Testis (tissue), 3 donors: Measurements from ENCODE around the gene SLC26A8. TPM values are rescaled to one million over a fixed set of nuclear protein-coding genes. Genes with fewer than 3 reads are reported as not detected.

ENCODE experiments used
- DNase-seq: peaks from one replicate; pipeline ENCODE4 v3.0.0-alpha.2; 2019
- H3K27ac ChIP-seq, 2 donors: fragments of 200-600 bp; sonication (generic); one replicate each; pipeline ENCODE4 v1.5.1; 2019
- H3K27me3 ChIP-seq: fragments of 200-600 bp; sonication (generic); one replicate; pipeline ENCODE4 v1.5.1; 2019
- H3K36me3 ChIP-seq: fragments of 200-600 bp; sonication (generic); one replicate; pipeline ENCODE4 v1.5.1; 2017; ENCODE audit warnings: low read depth; ENCODE audit errors: missing control alignments
- H3K4me1 ChIP-seq: fragments of 200-600 bp; sonication (generic); one replicate; pipeline ENCODE4 v1.5.1; 2019
- H3K4me3 ChIP-seq, 2 donors: fragments of 200-600 bp; sonication (generic); one replicate each; pipeline ENCODE4 v1.5.1; 2017 to 2019
- H3K9me3 ChIP-seq: fragments of 200-600 bp; sonication (generic); one replicate; pipeline ENCODE4 v1.5.1; 2017
- POLR2A ChIP-seq: fragments of 450-650 bp; IDR thresholded peaks from one replicate; pipeline ENCODE4 v1.6.1; 2017; ENCODE audit warnings: antibody characterized with exemption, mild to moderate bottlenecking, moderate library complexity
- WGBS, 2 donors: methylation state at CpG; one replicate each; pipeline ENCODE4 v1.1.5; 2018; 5-methylcytosine and 5-hydroxymethylcytosine counted together
- intact Hi-C: fragments of 100-400 bp; cut with DNase I; formaldehyde crosslinking; loops from one replicate; pipeline ENCODE4 v1.15.1; 2023; ENCODE audit warnings: low total_unique reads
- polyA plus RNA-seq: library from polyadenylated mRNA; stranded (reverse); fragments of 350-450 nt; fragmentation: Illumina TruSeq; extraction: RNeasy Lipid Tissue Mini Kit (QIAGEN cat#74804); gene quantifications from one replicate; pipeline ENCODE4 v1.2.3, GENCODE V29; 2014; ENCODE audit warnings: low read depth, low replicate concordance; ENCODE audit not compliant: insufficient read depth
- total RNA-seq, 2 donors: library from RNA; depleted of rRNA; stranded (reverse); fragments of >200 nt; gene quantifications; one replicate each; pipeline ENCODE4 v1.2.3, GENCODE V29; 2016
- TF ChIP-seq, protein P1 (sequence below), 3 experiments: fragments of 450-650 bp in 2 of 3; fragments of 200-600 bp in 1 of 3; sonication (generic) in 1 of 3; IDR thresholded peaks; one replicate each; pipeline ENCODE4 v1.5.1; 2016 to 2019; ENCODE audit warnings: antibody characterized with exemption in 3 of 3, mild to moderate bottlenecking in 2 of 3, moderate library complexity in 1 of 3

The SLC26A8 gene
- total and polyA plus RNA-seq, 3 donors from 2014 or later, result 52.0 to 160 (median 66.9) TPM

DNA sequence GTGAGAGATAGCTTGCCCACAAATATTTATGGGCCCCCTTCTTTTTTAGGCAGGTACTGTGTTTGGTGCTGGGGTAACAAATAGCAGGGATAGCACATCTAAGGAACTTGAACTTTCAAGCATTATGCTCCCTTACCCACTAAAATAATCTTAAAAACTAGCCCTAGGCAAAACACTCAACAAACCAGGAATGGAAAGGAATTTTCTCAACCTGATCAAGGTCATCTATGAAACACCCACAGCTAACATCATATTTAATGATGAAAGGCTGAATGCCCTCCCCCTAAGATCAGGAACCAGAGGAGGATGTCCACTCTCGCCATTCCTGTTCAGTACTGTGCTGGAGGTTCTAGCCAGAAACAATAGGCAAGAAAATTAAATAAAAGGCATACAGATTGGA is 94.8 kb downstream of the SLC26A8 start:
- WGBS, 2 donors, result 83 to 93% methylated on average over 1 of the region's 1 CpG
- intact Hi-C loops, result no loop called here
- Histone ChIP-seq H3K9me3 (no peaks in the 10 kb centered on the region), H3K4me3 (no peak overlapping the region), H3K27me3 (no peaks in the 10 kb centered on the region), H3K27ac (no peak overlapping the region), H3K36me3 (no peaks in the 10 kb centered on the region), H3K4me1 (no peaks in the 10 kb centered on the region)
- DNase-seq, result no peak
- TF ChIP-seq, protein P1, sequence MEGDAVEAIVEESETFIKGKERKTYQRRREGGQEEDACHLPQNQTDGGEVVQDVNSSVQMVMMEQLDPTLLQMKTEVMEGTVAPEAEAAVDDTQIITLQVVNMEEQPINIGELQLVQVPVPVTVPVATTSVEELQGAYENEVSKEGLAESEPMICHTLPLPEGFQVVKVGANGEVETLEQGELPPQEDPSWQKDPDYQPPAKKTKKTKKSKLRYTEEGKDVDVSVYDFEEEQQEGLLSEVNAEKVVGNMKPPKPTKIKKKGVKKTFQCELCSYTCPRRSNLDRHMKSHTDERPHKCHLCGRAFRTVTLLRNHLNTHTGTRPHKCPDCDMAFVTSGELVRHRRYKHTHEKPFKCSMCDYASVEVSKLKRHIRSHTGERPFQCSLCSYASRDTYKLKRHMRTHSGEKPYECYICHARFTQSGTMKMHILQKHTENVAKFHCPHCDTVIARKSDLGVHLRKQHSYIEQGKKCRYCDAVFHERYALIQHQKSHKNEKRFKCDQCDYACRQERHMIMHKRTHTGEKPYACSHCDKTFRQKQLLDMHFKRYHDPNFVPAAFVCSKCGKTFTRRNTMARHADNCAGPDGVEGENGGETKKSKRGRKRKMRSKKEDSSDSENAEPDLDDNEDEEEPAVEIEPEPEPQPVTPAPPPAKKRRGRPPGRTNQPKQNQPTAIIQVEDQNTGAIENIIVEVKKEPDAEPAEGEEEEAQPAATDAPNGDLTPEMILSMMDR (IDR thresholded peaks at IDR 0.05), result no peak
- TF ChIP-seq POLR2A, result no peak

DNA sequence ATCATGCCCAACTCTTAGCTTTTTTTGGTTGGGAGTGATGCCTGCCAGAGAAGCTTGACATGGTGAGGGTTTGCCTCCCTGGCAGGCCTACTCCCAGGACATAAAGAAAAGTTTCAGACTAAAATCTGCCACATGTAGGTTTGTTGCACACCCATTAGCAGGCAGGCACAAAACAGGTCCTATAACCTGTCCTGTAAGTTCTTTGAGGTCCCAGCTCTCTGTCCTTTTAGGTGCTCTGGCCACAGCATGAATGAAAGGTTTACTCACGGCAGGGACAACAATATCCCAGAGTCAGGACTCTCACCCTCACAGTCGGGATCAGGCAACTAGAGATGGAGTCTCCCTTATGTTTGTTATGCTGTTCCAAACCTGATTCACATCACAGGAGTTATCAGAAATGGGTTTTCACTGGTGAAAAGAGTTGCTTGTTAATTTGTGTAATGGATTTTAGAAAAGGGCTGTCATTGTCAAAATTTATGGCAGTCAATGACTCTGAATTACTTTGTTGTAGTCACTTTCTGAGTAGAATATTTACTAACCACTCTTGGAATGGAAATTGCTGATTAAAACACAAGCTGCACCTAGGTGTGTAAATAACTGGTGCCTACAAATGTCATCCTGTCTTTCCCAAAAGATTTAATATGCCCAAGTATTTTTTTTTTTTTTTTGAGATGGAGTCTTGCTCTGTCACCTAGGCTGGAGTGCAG is 97.8 kb downstream of the SLC26A8 start:
- Histone ChIP-seq H3K4me1 (no peaks in the 10 kb centered on the region), H3K27ac (no peak overlapping the region), H3K36me3 (no peaks in the 10 kb centered on the region), H3K4me3 (no peak overlapping the region), H3K27me3 (no peaks in the 10 kb centered on the region), H3K9me3 (no peaks in the 10 kb centered on the region)
- DNase-seq, result no peak
- 75 to 88% methylated on average over 2 of the region's 2 CpGs for WGBS, 2 donors
- intact Hi-C loops, result no loop called here
- TF ChIP-seq, protein P1 (IDR thresholded peaks at IDR 0.05), result no peak
- TF ChIP-seq POLR2A, result no peak

DNA sequence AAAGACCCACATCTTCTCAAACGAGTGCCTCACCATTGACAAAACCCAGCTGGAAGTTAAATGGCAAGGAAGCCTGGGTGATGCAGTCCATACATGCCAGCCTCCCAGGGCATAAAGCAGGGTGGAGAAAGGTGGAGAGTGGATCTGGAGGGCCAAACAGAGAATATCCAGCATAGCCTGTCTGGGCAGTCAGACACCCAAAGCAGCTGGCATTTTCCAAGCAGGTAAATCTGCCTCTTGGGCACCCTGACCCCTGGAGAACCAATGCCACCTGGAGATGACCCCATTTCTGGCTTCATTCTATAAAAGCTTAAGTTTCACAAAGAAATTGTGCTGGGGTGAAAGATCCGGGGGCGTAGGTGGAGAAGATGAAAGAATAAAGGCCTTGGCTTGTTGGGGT is 98.5 kb downstream of the SLC26A8 start:
- H3K27ac ChIP-seq, result no peak overlapping the region
- H3K4me3 ChIP-seq, result no peak overlapping the region
- no peaks in the 10 kb centered on the region for H3K36me3 ChIP-seq
- no peaks in the 10 kb centered on the region for H3K27me3 ChIP-seq
- TF ChIP-seq, protein P1 (IDR thresholded peaks at IDR 0.05), result no peak
- TF ChIP-seq POLR2A, result no peak
- 85 to 88% methylated on average over 3 of the region's 3 CpGs for WGBS, 2 donors
- intact Hi-C loops, result no loop called here
- H3K4me1 ChIP-seq, result no peaks in the 10 kb centered on the region
- DNase-seq, result no peak
- no peaks in the 10 kb centered on the region for H3K9me3 ChIP-seq

DNA sequence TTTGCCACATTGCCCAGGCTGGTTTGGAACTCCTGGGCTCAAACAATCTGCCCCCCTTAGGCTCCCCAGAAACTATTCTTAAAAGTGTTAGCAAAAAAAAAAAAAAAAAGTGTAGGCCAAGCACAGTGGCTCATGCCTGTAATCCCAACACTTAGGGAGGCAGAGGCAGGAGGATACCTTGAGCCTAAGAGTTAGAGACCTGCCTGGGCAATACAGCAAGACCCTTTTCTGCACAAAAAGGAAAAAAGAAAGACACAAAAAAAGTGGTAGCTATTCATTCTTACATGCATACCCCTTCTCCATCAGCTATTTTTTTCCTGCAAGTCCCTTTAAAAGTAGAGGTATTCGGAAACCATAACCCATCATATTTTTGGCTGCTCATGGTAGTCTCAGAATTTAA is 100.3 kb downstream of the SLC26A8 start:
- no peaks in the 10 kb centered on the region for H3K36me3 ChIP-seq
- H3K4me3 ChIP-seq, result no peak overlapping the region
- WGBS, 2 donors, result 89 to 100% methylated on average over 1 of the region's 1 CpG
- H3K4me1 ChIP-seq, result peaks cover 5% of the 10 kb centered on the region
- DNase-seq, result no peak
- H3K27me3 ChIP-seq, result no peaks in the 10 kb centered on the region
- intact Hi-C loops, result no loop called here
- no peak overlapping the region for H3K27ac ChIP-seq
- TF ChIP-seq, protein P1 (IDR thresholded peaks at IDR 0.05), result no peak
- H3K9me3 ChIP-seq, result no peaks in the 10 kb centered on the region

DNA sequence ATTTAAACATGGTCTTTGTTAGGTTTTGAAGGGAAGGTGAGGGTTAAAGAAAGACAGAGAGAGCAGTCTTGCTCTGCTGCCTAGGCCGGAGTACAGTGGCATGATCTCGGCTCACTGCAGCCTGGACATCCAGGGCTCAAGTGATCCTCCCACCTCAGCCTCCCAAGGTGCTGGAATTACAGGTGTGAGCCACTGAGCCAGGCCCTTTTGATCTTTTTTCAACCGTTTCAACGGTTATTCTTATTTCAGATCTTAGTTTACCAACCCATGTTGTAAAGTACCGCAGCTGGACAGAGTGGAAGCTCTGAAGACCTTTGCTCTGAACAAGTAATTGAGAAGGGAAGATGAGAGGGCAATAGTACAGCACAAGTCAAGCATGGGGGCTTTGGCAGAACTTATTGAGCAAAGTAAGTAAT is 102.3 kb downstream of the SLC26A8 start:
- Histone ChIP-seq H3K36me3 (no peaks in the 10 kb centered on the region), H3K27me3 (no peaks in the 10 kb centered on the region), H3K27ac (no peak overlapping the region), H3K9me3 (no peaks in the 10 kb centered on the region), H3K4me1 (peaks cover 5% of the 10 kb centered on the region), H3K4me3 (no peak overlapping the region)
- WGBS, 2 donors, result 57 to 74% methylated on average over 5 of the region's 5 CpGs
- intact Hi-C loops, result no loop called here
- DNase-seq, result no peak
- TF ChIP-seq, protein P1 (IDR thresholded peaks at IDR 0.05), result no peak
